Endodermal cell (in vitro differentiated cells): Measurements from ENCODE around the gene CAPN5. TPM values are rescaled to one million over a fixed set of nuclear protein-coding genes. Genes with fewer than 3 reads are reported as not detected.
A peak's percentile ranks its signal among the peaks of the same experiment; 100 is the strongest.

ENCODE experiments used
- DNase-seq: peaks from one replicate; pipeline ENCODE4 v3.0.0-alpha.2; 2017
- H3K27ac ChIP-seq: 2 replicates; pipeline ENCODE4 v1.5.1; 2013; ENCODE audit warnings: mild to moderate bottlenecking, low read depth, low read length, moderate library complexity
- H3K27me3 ChIP-seq: 2 replicates; pipeline ENCODE4 v1.6.1; 2013; ENCODE audit warnings: mild to moderate bottlenecking, low read length, moderate library complexity; ENCODE audit not compliant: insufficient read depth, control insufficient read depth, poor library complexity, severe bottlenecking
- H3K36me3 ChIP-seq: 2 replicates; pipeline ENCODE4 v1.7.0; 2013; ENCODE audit warnings: mild to moderate bottlenecking, low read length, moderate library complexity; ENCODE audit not compliant: control insufficient read depth, insufficient read depth
- H3K4me1 ChIP-seq: one replicate; pipeline ENCODE4 v1.7.0; 2013; ENCODE audit warnings: low read length; ENCODE audit not compliant: control insufficient read depth, insufficient read depth
- H3K4me3 ChIP-seq: 2 replicates; pipeline ENCODE4 v1.5.1; 2013; ENCODE audit warnings: mild to moderate bottlenecking, low read length, moderate library complexity
- H3K9ac ChIP-seq: 2 replicates; pipeline ENCODE4 v1.6.1; 2013; ENCODE audit warnings: mild to moderate bottlenecking, low read length, moderate library complexity; ENCODE audit not compliant: poor library complexity, severe bottlenecking; ENCODE audit errors: extremely low read depth
- H3K9me3 ChIP-seq: 2 replicates; pipeline ENCODE4 v1.6.1; 2013; ENCODE audit warnings: mild to moderate bottlenecking, low read length, moderate library complexity; ENCODE audit not compliant: control insufficient read depth
- H3K27ac Mint-ChIP-seq: 2 replicates; pipeline ENCODE4 v1.8.0; 2020; ENCODE audit warnings: mixed read lengths
- H3K27me3 Mint-ChIP-seq: 2 replicates; pipeline ENCODE4 v1.8.0; 2021; ENCODE audit warnings: mild to moderate bottlenecking, mixed read lengths; ENCODE audit not compliant: insufficient read depth
- H3K36me3 Mint-ChIP-seq: 2 replicates; pipeline ENCODE4 v1.8.0; 2020; ENCODE audit warnings: low read depth, mixed read lengths
- H3K4me1 Mint-ChIP-seq: 2 replicates; pipeline ENCODE4 v1.8.0; 2020; ENCODE audit warnings: mixed read lengths
- H3K4me3 Mint-ChIP-seq: 2 replicates; pipeline ENCODE4 v1.8.0; 2020; ENCODE audit warnings: mild to moderate bottlenecking, moderate library complexity, mixed read lengths
- H3K9me3 Mint-ChIP-seq: 2 replicates; pipeline ENCODE4 v1.8.0; 2020; ENCODE audit warnings: mild to moderate bottlenecking, mixed read lengths
- CTCF ChIP-seq: fragments of 200-600 bp; sonication (generic); conservative IDR thresholded peaks from 2 replicates; pipeline ENCODE4 v1.5.0; 2021; ENCODE audit warnings: antibody characterized with exemption, mild to moderate bottlenecking
- WGBS, 2 experiments: methylation state at CpG; one replicate each; pipeline versions ENCODE4 v1.1.5 to v1.1.7; 2013; ENCODE audit warnings: missing lambda C conversion rate in 2 of 2, mixed read lengths in 1 of 2; ENCODE audit not compliant: insufficient coverage in 1 of 2, insufficient read length in 1 of 2; 5-methylcytosine and 5-hydroxymethylcytosine counted together
- total RNA-seq, 2 donors: library from RNA; stranded (reverse); fragmentation: NEBNext Ultra II Directional in 1 of 2; extraction: Animal tissue kit (Norgen Biotek cat#: 25700) in 1 of 2; gene quantifications; 2 replicates in 1 of 2; 3 replicates in 1 of 2; pipeline ENCODE4 v1.2.1, GENCODE V29; 2021

Gene CAPN5
- total RNA-seq, 2 donors from 2014 or later: 17.5 to 21.5 TPM

- TF ChIP-seq CTCF: no peak
- 93 to 100% methylated on average over 3 to 8 of the region's 8 CpGs for WGBS, 2 experiments
- no peak overlapping the region for H3K4me3 ChIP-seq
- no peaks in the 10 kb centered on the region for H3K9me3 Mint-ChIP-seq
- peaks cover 9% of the 10 kb centered on the region for H3K4me1 Mint-ChIP-seq
- H3K27ac ChIP-seq: no peak overlapping the region
- H3K36me3 Mint-ChIP-seq: peaks cover 7% of the 10 kb centered on the region
- no peaks in the 10 kb centered on the region for H3K27me3 ChIP-seq
- H3K27me3 Mint-ChIP-seq: peaks cover 6% of the 10 kb centered on the region
- no peak for DNase-seq
- peak overlapping the region; percentile 31 for H3K27ac Mint-ChIP-seq
- no peak overlapping the region for H3K4me3 Mint-ChIP-seq
- no peak overlapping the region for H3K9ac ChIP-seq
- H3K36me3 ChIP-seq: no peaks in the 10 kb centered on the region
- no peaks in the 10 kb centered on the region for H3K9me3 ChIP-seq
- H3K4me1 ChIP-seq: no peaks in the 10 kb centered on the region
Observed at GRCh38 chr11:77124041-77124440, 57.3 kb downstream of the CAPN5 start.

- no peaks in the 10 kb centered on the region for H3K27me3 ChIP-seq
- no peak overlapping the region for H3K4me3 Mint-ChIP-seq
- no peak overlapping the region for H3K4me3 ChIP-seq
- peaks cover 9% of the 10 kb centered on the region for H3K4me1 Mint-ChIP-seq
- H3K4me1 ChIP-seq: no peaks in the 10 kb centered on the region
- no peak for TF ChIP-seq CTCF
- H3K36me3 Mint-ChIP-seq: peaks cover 7% of the 10 kb centered on the region
- H3K9me3 Mint-ChIP-seq: no peaks in the 10 kb centered on the region
- H3K27ac ChIP-seq: no peak overlapping the region
- H3K9ac ChIP-seq: no peak overlapping the region
- WGBS, 2 experiments: 94 to 100% methylated on average over 5 to 6 of the region's 6 CpGs
- H3K27ac Mint-ChIP-seq: peak overlapping the region; percentile 31
- no peak for DNase-seq
- H3K9me3 ChIP-seq: no peaks in the 10 kb centered on the region
- no peaks in the 10 kb centered on the region for H3K36me3 ChIP-seq
- peaks cover 6% of the 10 kb centered on the region for H3K27me3 Mint-ChIP-seq
Observed at GRCh38 chr11:77124488-77124887, 57.7 kb downstream of the CAPN5 start.

GRCh38 chr11:77125191-77125590 is 58.4 kb downstream of the CAPN5 start:
- Histone ChIP-seq H3K27me3 (no peaks in the 10 kb centered on the region), H3K9me3 (no peaks in the 10 kb centered on the region), H3K4me1 (no peaks in the 10 kb centered on the region), H3K27ac (no peak overlapping the region), H3K9ac (no peak overlapping the region), H3K4me3 (no peak overlapping the region), H3K36me3 (no peaks in the 10 kb centered on the region)
- TF ChIP-seq CTCF: no peak
- 94 to 95% methylated on average over 4 to 6 of the region's 6 CpGs for WGBS, 2 experiments
- Mint-ChIP-seq H3K27ac (no peak overlapping the region), H3K4me1 (peaks cover 9% of the 10 kb centered on the region), H3K27me3 (peaks cover 6% of the 10 kb centered on the region), H3K36me3 (peaks cover 7% of the 10 kb centered on the region), H3K4me3 (no peak overlapping the region), H3K9me3 (no peaks in the 10 kb centered on the region)
- DNase-seq: no peak
